Naive thymus-derived CD4-positive, alpha-beta T cell (primary cell): ENCODE data around the gene MBD2. TPM values are rescaled to one million over a fixed set of nuclear protein-coding genes. Genes with fewer than 3 reads are reported as not detected.
A peak's percentile ranks its signal among the peaks of the same experiment; 100 is the strongest.

Source experiments
- ATAC-seq: fragments of 150-1000 bp; cut with Tn5 transposase; 2 replicates; pipeline ENCODE4 v1.10.0; 2021; ENCODE audit warnings: mild to moderate bottlenecking, moderate library complexity
- CTCF ChIA-PET: fragments of 350-600 bp; sonication (Branson Sonifier 250); formaldehyde crosslinking; loops from one replicate; lab custom pipeline; 2021; ENCODE audit warnings: antibody characterized with exemption; lab: Charles Lee
- POLR2A ChIA-PET: fragments of 350-600 bp; sonication (Branson Sonifier 250); formaldehyde crosslinking; loops from one replicate; lab custom pipeline; 2021; ENCODE audit warnings: antibody characterized with exemption, inconsistent platforms; lab: Charles Lee
- DNase-seq, 9 donors: peaks; one replicate each; pipeline versions ENCODE4 v3.0.0 to v3.0.0-alpha.2; 2020 to 2022; ENCODE audit warnings: mixed read lengths in 1 of 9
- H3K27ac ChIP-seq: one replicate; pipeline ENCODE4 v1.7.0; 2013; ENCODE audit warnings: mild to moderate bottlenecking, low read depth, low read length, moderate library complexity
- H3K27me3 ChIP-seq, 2 donors: one replicate each; pipeline ENCODE4 v1.7.0; 2013; ENCODE audit warnings: low read length in 2 of 2, mild to moderate bottlenecking in 2 of 2, moderate library complexity in 2 of 2; ENCODE audit not compliant: control insufficient read depth in 2 of 2, insufficient read depth in 2 of 2
- H3K36me3 ChIP-seq, 3 experiments: 1 replicate in 2 of 3; 2 replicates in 1 of 3; pipeline ENCODE4 v1.7.0; 2013; ENCODE audit warnings: low read length in 3 of 3, mild to moderate bottlenecking in 3 of 3, moderate library complexity in 1 of 3; ENCODE audit not compliant: insufficient read depth in 3 of 3, control insufficient read depth in 2 of 3
- H3K4me1 ChIP-seq, 2 donors: one replicate each; pipeline ENCODE4 v1.7.0; 2013; ENCODE audit warnings: low read length in 2 of 2, mild to moderate bottlenecking in 2 of 2, moderate library complexity in 1 of 2; ENCODE audit not compliant: control insufficient read depth in 2 of 2, insufficient read depth in 2 of 2
- H3K4me3 ChIP-seq: 2 replicates; pipeline ENCODE4 v1.7.0; 2013; ENCODE audit warnings: mild to moderate bottlenecking, low read length
- H3K9me3 ChIP-seq, 3 experiments: 1 replicate in 2 of 3; 2 replicates in 1 of 3; pipeline ENCODE4 v1.7.0; 2013; ENCODE audit warnings: low read length in 3 of 3; ENCODE audit not compliant: control insufficient read depth in 2 of 3
- H3K27ac Mint-ChIP-seq, 9 donors: one replicate each; pipeline ENCODE4 v1.8.0; 2020 to 2022; ENCODE audit warnings: mixed read lengths in 9 of 9, mild to moderate bottlenecking in 8 of 9, moderate library complexity in 5 of 9, inconsistent platforms in 2 of 9
- H3K27me3 Mint-ChIP-seq, 5 donors: one replicate each; pipeline ENCODE4 v1.8.0; 2021 to 2022; ENCODE audit warnings: mixed read lengths in 5 of 5, mild to moderate bottlenecking in 1 of 5
- H3K36me3 Mint-ChIP-seq, 5 donors: one replicate each; pipeline ENCODE4 v1.8.0; 2020 to 2022; ENCODE audit warnings: mixed read lengths in 5 of 5, mild to moderate bottlenecking in 3 of 5, inconsistent platforms in 1 of 5
- H3K4me1 Mint-ChIP-seq, 7 donors: one replicate each; pipeline ENCODE4 v1.8.0; 2020 to 2022; ENCODE audit warnings: mixed read lengths in 7 of 7, mild to moderate bottlenecking in 3 of 7, inconsistent platforms in 1 of 7
- H3K4me3 Mint-ChIP-seq, 10 donors: one replicate each; pipeline ENCODE4 v1.8.0; 2020 to 2022; ENCODE audit warnings: mild to moderate bottlenecking in 10 of 10, mixed read lengths in 10 of 10, moderate library complexity in 6 of 10, inconsistent platforms in 2 of 10
- H3K9me3 Mint-ChIP-seq, 11 donors: one replicate each; pipeline ENCODE4 v1.8.0; 2020 to 2022; ENCODE audit warnings: mixed read lengths in 11 of 11, mild to moderate bottlenecking in 4 of 11, inconsistent platforms in 1 of 11, moderate library complexity in 1 of 11
- intact Hi-C, 2 donors: fragments of 100-400 bp; cut with micrococcal nuclease; formaldehyde crosslinking; loops; one replicate each; pipeline ENCODE4 v1.15.1; 2023
- polyA plus RNA-seq, 2 donors: library from polyadenylated mRNA; unstranded; fragments of 300-500 nt; fragmentation: Illumina TruSeq; gene quantifications; one replicate each; pipeline ENCODE4 v1.2.3, GENCODE V29; 2021
- total RNA-seq, 6 experiments: library from RNA in 5 of 6; stranded (reverse) in 5 of 6; gene quantifications; 1 replicate in 5 of 6; 2 replicates in 1 of 6; pipeline ENCODE4 v1.2.3 and lab custom pipeline; 2021 to 2026

Gene MBD2
- total and polyA plus RNA-seq, 7 experiments from 2014 or later = 6.1 to 118 (median 73.7) TPM

- H3K4me1 Mint-ChIP-seq = peaks cover 0 to 44% (median 8%) of the 10 kb centered on the region in 7 donors
- no peak for ATAC-seq
- ChIA-PET POLR2A (no interaction called here), CTCF (interaction anchor here (0.6 kb wide), 1 partner anchor 53 kb away, joined by 5 read pairs; no protein-coding TSS in a partner anchor)
- H3K36me3 Mint-ChIP-seq = peaks cover 7 to 41% (median 16%) of the 10 kb centered on the region in 5 donors
- H3K9me3 ChIP-seq = no peaks in the 10 kb centered on the region
- no peaks in the 10 kb centered on the region for H3K27me3 ChIP-seq
- H3K9me3 Mint-ChIP-seq = peaks cover 0 to 4% (median under 1%) of the 10 kb centered on the region in 11 donors
- H3K4me3 ChIP-seq = no peak overlapping the region
- no peaks in the 10 kb centered on the region for H3K4me1 ChIP-seq
- no peaks in the 10 kb centered on the region for H3K27me3 Mint-ChIP-seq
- peak overlapping the region in 5 of 9 donors; percentile 5 to 91 (median 85) for H3K27ac Mint-ChIP-seq
- H3K36me3 ChIP-seq = peaks cover 0 to 17% (median 0%) of the 10 kb centered on the region in 3 experiments
- intact Hi-C loops = loop anchor here in 1 of 2 donors (1.0 to 5.0 kb wide), 4 partner anchors 34 to 137 kb away; partner anchors contain the start of genes MBD2 and POLI
- H3K27ac ChIP-seq = no peak overlapping the region
- no peak for DNase-seq
- peak overlapping the region in 2 of 10 donors; percentile 6 to 60 for H3K4me3 Mint-ChIP-seq
Measured at GRCh38 chr18:54148678-54149077, 75.8 kb downstream of the MBD2 start.

GRCh38 chr18:54148151-54148550 is 76.3 kb downstream of the MBD2 start:
- Histone ChIP-seq H3K27me3 (no peaks in the 10 kb centered on the region), H3K9me3 (no peaks in the 10 kb centered on the region), H3K4me3 (no peak overlapping the region), H3K36me3 (peaks cover 0 to 12% (median 0%) of the 10 kb centered on the region in 3 experiments), H3K4me1 (no peaks in the 10 kb centered on the region), H3K27ac (no peak overlapping the region)
- ATAC-seq (no peak), DNase-seq (no peak)
- Mint-ChIP-seq H3K9me3 (peaks cover 0 to 9% (median 4%) of the 10 kb centered on the region in 11 donors), H3K27ac (peak overlapping the region in 3 of 9 donors; percentile 85 to 91 (median 88)), H3K27me3 (no peaks in the 10 kb centered on the region), H3K4me3 (peak overlapping the region in 1 of 10 donors; percentile 50), H3K36me3 (peaks cover 11 to 45% (median 16%) of the 10 kb centered on the region in 5 donors), H3K4me1 (peaks cover 0 to 44% (median 8%) of the 10 kb centered on the region in 7 donors)
- CTCF ChIA-PET = interaction anchor here (0.6 kb wide), 1 partner anchor 53 kb away, joined by 5 read pairs; no protein-coding TSS in a partner anchor
- POLR2A ChIA-PET = no interaction called here
- intact Hi-C loops = loop anchor here in 1 of 2 donors (2.0 to 5.0 kb wide), 3 partner anchors 35 to 121 kb away; partner anchors contain the start of genes MBD2 and POLI

DNA sequence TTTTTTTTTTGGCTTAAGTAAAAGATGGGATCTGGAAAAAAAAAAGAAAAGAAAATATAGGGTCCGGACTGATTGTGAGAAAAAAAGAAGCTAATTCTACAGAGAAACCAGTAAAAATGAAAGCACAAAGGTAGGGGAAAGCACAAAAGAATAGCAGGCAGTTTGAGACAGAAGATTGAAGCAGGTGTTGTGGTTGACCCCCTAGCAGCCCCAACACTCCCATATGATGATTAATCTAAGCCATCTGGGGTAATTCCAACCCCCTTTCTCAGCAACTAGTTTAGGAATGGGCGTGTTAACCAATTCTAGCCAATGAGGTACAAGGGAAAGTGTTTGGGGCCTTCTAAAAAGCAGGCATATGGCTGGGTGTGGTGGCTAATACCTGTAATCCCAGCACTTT is 77.0 kb downstream of the MBD2 start:
- ATAC-seq (no peak), DNase-seq (peak in 1 of 9 donors; percentile 32)
- peak overlapping the region in 1 of 10 donors; percentile 9 for H3K4me3 Mint-ChIP-seq
- Histone ChIP-seq H3K4me1 (no peaks in the 10 kb centered on the region), H3K36me3 (peaks cover 0 to 5% (median 0%) of the 10 kb centered on the region in 3 experiments), H3K4me3 (no peak overlapping the region), H3K27ac (no peak overlapping the region), H3K27me3 (no peaks in the 10 kb centered on the region), H3K9me3 (no peaks in the 10 kb centered on the region)
- intact Hi-C loops = loop anchor here in 1 of 2 donors (5.0 kb wide), 1 partner anchor 75 kb away; the partner anchor contains the start of gene MBD2
- peaks cover 0 to 44% (median 7%) of the 10 kb centered on the region in 7 donors for H3K4me1 Mint-ChIP-seq
- peaks cover 0 to 9% (median 4%) of the 10 kb centered on the region in 11 donors for H3K9me3 Mint-ChIP-seq
- POLR2A ChIA-PET = no interaction called here
- peak overlapping the region in 5 of 9 donors; percentile 13 to 67 (median 28) for H3K27ac Mint-ChIP-seq
- peaks cover 6 to 42% (median 11%) of the 10 kb centered on the region in 5 donors for H3K36me3 Mint-ChIP-seq
- no peaks in the 10 kb centered on the region for H3K27me3 Mint-ChIP-seq
- CTCF ChIA-PET = no interaction called here

DNA sequence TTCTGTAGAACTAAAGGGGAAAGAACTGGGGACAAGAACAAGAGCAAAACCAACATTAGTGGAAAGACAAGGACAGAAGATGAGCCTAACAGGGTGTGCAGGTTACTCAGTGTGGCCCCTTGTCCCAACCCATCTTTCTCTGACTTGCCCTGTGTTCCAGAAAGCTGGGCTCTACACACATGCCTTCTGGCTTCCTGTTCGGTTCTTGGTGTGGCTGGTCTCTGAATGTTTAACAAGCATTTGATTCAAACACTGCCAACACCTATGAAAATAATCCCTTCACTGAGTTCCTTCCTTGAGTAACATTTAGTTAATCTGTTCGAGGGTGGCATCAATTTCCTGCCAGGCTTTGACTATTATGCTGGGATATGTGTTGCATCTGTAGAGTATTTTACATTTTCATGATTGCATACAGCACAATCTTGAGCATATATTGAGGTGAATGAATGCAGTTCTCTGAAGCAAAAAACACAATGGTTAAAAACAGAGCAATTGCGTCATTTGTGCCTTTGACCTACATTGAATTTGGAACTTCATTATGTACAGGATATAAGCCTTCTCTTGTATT is 83.3 kb downstream of the MBD2 start:
- peak overlapping the region in 1 of 9 donors; percentile 13 for H3K27ac Mint-ChIP-seq
- ATAC-seq (no peak), DNase-seq (no peak)
- POLR2A ChIA-PET = no interaction called here
- intact Hi-C loops = no loop called here
- Histone ChIP-seq H3K4me3 (no peak overlapping the region), H3K4me1 (no peaks in the 10 kb centered on the region), H3K9me3 (peaks cover 0 to 6% (median 0%) of the 10 kb centered on the region in 3 experiments), H3K27me3 (no peaks in the 10 kb centered on the region), H3K27ac (no peak overlapping the region), H3K36me3 (no peaks in the 10 kb centered on the region)
- no peaks in the 10 kb centered on the region for H3K4me1 Mint-ChIP-seq
- CTCF ChIA-PET = no interaction called here
- peaks cover 2 to 34% (median 17%) of the 10 kb centered on the region in 11 donors for H3K9me3 Mint-ChIP-seq
- peaks cover 7 to 56% (median 26%) of the 10 kb centered on the region in 5 donors for H3K36me3 Mint-ChIP-seq
- no peaks in the 10 kb centered on the region for H3K27me3 Mint-ChIP-seq
- no peak overlapping the region for H3K4me3 Mint-ChIP-seq

DNA sequence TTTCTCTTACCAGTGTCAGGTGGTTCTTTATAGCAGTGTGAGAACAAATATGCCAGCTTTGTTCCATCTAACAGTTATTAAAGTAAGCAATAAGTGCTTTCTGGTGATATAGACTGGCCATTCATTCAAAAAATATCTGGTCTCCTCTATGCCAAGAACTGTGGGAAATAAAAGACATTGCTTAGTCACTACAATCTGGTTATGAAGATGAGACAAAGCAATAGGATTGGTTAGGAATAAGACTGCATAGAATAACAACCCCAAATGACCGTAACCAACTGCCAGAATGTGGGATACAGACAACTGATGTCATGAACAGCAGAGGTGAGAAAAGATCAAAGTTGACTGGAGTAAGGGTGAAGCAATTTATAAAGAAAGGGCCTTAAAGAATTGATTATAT is 83.8 kb downstream of the MBD2 start:
- H3K27ac Mint-ChIP-seq = no peak overlapping the region
- ChIA-PET CTCF (no interaction called here), POLR2A (no interaction called here)
- H3K4me1 Mint-ChIP-seq = no peaks in the 10 kb centered on the region
- Histone ChIP-seq H3K4me1 (no peaks in the 10 kb centered on the region), H3K27ac (no peak overlapping the region), H3K4me3 (no peak overlapping the region), H3K27me3 (no peaks in the 10 kb centered on the region), H3K9me3 (peaks cover 0 to 6% (median 0%) of the 10 kb centered on the region in 3 experiments), H3K36me3 (no peaks in the 10 kb centered on the region)
- no peaks in the 10 kb centered on the region for H3K27me3 Mint-ChIP-seq
- no peak overlapping the region for H3K4me3 Mint-ChIP-seq
- peaks cover 7 to 56% (median 26%) of the 10 kb centered on the region in 5 donors for H3K36me3 Mint-ChIP-seq
- H3K9me3 Mint-ChIP-seq = peaks cover 2 to 34% (median 17%) of the 10 kb centered on the region in 11 donors
- ATAC-seq (no peak), DNase-seq (no peak)
- intact Hi-C loops = no loop called here

DNA sequence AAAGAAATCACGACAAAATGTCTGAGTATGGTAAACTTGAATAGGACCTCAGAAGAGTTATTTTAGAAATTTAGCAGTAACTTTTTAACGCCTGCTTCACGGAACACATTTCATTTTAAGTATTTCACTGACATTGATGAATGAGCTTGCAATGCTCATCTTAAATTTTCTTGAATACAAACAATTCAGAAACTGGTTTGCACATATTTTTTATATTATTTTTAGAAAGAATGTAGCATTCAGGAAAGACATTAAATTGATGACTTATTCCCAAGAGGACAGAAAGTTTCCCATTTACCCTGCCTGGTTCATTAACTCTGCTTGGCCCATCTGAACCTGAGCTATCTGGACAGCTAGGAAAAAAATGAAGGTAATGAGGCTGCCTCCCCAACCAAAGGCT is 89.3 kb downstream of the MBD2 start:
- Histone ChIP-seq H3K27ac (no peak overlapping the region), H3K9me3 (peaks cover 0 to 6% (median 0%) of the 10 kb centered on the region in 3 experiments), H3K4me3 (no peak overlapping the region), H3K4me1 (no peaks in the 10 kb centered on the region), H3K36me3 (no peaks in the 10 kb centered on the region), H3K27me3 (no peaks in the 10 kb centered on the region)
- POLR2A ChIA-PET = no interaction called here
- H3K4me3 Mint-ChIP-seq = no peak overlapping the region
- CTCF ChIA-PET = no interaction called here
- DNase-seq (no peak), ATAC-seq (no peak)
- peaks cover 0 to 1% (median 0%) of the 10 kb centered on the region in 7 donors for H3K4me1 Mint-ChIP-seq
- intact Hi-C loops = no loop called here
- H3K36me3 Mint-ChIP-seq = peaks cover 7 to 22% (median 15%) of the 10 kb centered on the region in 5 donors
- peaks cover 2 to 17% (median 11%) of the 10 kb centered on the region in 11 donors for H3K9me3 Mint-ChIP-seq
- H3K27me3 Mint-ChIP-seq = no peaks in the 10 kb centered on the region
- H3K27ac Mint-ChIP-seq = peak overlapping the region in 1 of 9 donors; percentile 25
